ENCODE data around the gene PPT1.
"Not testable (repeated sequence)": the region's sequence is repeated elsewhere in the genome, so short reads cannot be mapped to it uniquely, and the experiment has no call there.

PPT1 gene

DNA sequence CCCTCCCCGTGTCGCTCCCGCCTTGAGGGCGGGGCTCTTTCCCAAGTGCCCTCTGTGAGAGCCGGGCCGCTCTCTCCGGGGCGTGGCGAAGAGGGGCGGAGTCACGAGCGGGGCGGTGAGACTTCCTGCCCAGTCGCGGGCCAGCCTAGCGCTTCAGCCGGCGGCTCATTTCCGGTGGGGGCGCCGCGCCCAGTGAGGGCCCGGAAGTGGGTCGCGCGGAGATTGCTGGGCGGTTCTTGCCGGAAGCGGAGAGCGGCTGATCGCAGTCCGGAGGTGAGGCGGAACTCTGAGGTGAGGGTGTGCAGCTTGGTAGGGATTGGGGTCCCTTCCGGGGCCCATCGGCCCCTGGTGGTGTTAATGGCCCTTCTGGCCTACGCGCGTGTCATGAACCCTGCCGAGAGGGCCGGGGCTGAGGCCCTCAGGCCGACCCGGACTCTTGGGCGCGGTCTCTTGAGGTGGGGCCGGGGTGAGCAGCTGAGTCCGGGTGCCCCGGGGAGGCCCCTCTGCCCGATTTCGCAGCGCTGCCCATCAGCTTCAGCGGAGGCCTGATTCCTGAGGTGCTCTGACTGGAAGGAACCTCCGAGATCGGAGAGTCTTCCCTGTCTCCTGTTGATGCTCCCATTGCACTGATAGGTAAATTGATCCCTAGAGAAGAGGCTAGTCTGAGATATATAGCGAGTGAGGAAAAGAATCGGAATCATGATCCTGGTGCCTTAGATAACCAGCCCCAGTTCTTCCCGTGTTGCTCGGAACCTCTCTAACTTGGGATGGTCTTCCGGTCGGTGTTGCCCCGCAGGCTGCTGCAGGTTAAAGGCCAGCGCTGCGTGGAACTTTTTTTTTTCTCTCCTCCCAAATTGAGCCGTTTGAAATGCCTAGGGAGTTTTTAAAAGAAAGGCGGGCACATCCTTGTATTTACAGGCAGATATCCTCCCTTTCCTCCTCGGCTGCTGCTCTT is 56.3 kb downstream of the PPT1 start, which contains the start of gene CAP1:
TSS of gene CAP1 (plus strand) at position 219 of the 955 bp plus-strand sequence. CDS start 18,618 bp downstream, outside the sequence.
- H3K4me1 ChIP-seq (ENCODE audit: insufficient read depth, low read length) = peaks cover 20% of the 10 kb centered on the region
- H3K9me3 ChIP-seq (ENCODE audit: low read length) = no peaks in the 10 kb centered on the region
- H2AFZ ChIP-seq (ENCODE audit: low read depth, low read length) = peak within 1 kb of the TSS; percentile 80
- peak within 1 kb of the TSS; percentile 80 for H3K4me3 ChIP-seq (ENCODE audit: low read length)
- H3K36me3 ChIP-seq (ENCODE audit: insufficient read depth, low read length) = peaks cover 8% of the 10 kb centered on the region
- H3K27me3 ChIP-seq (ENCODE audit: insufficient read depth, low read length) = no peaks in the 10 kb centered on the region

DNA sequence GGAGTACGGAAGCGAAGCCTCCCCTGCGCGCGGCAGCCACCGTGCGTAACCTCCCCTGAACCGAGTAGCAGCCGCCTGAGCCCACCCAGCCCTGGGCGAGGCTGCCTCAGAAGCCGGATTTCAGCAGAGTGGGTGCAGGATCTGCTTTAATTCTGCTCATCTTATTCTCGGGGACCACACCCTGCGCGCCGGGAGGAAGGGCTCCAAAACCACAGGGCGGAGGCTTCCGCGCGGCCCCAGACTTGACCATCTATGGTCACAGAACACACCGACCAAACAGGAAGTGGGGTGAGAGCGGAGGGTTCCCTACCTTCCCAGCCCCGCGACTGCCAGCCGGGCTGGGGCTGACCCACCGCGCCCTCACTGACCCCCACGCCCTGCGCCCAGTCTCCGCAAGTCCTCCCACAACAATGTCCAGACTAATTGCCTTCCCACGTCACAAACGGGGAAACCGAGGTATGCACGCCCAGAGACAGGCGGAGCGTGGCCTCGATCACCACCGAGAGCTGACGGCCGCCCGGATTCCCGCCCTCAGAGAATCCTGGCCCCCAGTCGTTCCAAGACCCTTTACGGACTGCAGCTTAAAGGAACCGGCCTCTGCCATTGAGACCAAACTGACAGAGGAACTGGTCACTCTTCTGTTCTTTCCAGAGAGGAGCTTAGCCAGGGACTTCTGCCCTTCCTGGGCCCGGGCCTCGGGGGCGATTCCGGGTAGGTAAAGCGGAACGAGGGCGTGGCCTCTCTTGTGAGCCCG is 57.1 kb downstream of the PPT1 start:
- peaks cover 20% of the 10 kb centered on the region for H3K4me1 ChIP-seq (ENCODE audit: insufficient read depth, low read length)
- peaks cover 8% of the 10 kb centered on the region for H3K36me3 ChIP-seq (ENCODE audit: insufficient read depth, low read length)

DNA sequence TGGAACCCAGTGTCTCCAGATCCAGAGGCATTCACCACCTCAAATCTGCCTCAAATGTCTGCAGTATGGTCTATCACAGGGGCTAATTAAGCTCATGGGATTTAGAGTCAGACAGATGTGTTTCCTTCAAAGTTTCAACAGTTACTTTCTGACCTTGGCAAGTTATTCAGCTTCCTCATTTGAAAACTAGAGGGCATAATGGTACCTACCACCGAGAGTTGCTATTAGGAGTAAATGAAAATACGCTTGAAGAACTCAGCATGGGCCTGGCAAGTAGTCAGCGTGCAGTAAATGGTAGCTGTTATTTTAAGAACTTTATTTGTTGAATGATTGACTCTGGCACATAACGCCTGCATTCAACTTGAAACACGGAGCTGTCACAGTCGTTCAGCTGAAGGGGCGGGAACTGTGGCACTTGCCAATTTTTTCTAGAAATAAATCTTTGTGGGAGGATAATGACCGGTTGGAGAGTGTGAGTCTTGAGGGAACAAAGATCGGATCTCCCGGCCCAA is 57.8 kb downstream of the PPT1 start:
- Histone ChIP-seq H3K4me3 (ENCODE audit: low read length) (peak overlapping the region; percentile 80), H2AFZ (ENCODE audit: low read depth, low read length) (peak overlapping the region; percentile 38), H3K36me3 (ENCODE audit: insufficient read depth, low read length) (peaks cover 8% of the 10 kb centered on the region), H3K27me3 (ENCODE audit: insufficient read depth, low read length) (no peaks in the 10 kb centered on the region), H3K9me3 (ENCODE audit: low read length) (no peaks in the 10 kb centered on the region), H3K4me1 (ENCODE audit: insufficient read depth, low read length) (peaks cover 20% of the 10 kb centered on the region)

More for the DNA sequence above, 57.1 kb downstream of the PPT1 start:
- Histone ChIP-seq H2AFZ (ENCODE audit: low read depth, low read length) (peak overlapping the region; percentile 38), H3K4me3 (ENCODE audit: low read length) (peak overlapping the region; percentile 80), H3K27me3 (ENCODE audit: insufficient read depth, low read length) (no peaks in the 10 kb centered on the region), H3K9me3 (ENCODE audit: low read length) (no peaks in the 10 kb centered on the region)

DNA sequence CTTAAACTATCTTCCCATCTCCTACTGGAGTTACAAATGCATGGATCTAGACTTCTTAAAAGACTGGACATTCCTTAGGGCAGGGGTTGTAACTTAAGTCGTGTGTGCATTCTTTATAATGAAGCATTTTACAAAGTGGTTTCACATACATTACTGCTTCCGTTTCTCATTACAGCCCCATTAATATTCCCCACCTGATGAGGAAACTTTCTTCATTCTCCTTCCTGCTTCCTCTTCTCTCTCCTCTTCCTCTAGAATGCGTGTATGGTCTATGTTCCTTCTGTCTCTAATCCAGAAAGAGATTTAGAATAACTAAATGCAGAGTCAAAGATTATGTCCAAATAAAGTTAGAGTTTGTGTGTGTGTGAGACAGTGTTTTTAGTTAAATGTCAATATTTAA is 58.4 kb downstream of the PPT1 start:
- Histone ChIP-seq H2AFZ (ENCODE audit: low read depth, low read length) (no peak overlapping the region), H3K9me3 (ENCODE audit: low read length) (no peaks in the 10 kb centered on the region), H3K4me3 (ENCODE audit: low read length) (no peak overlapping the region), H3K4me1 (ENCODE audit: insufficient read depth, low read length) (peaks cover 20% of the 10 kb centered on the region), H3K27me3 (ENCODE audit: insufficient read depth, low read length) (no peaks in the 10 kb centered on the region), H3K36me3 (ENCODE audit: insufficient read depth, low read length) (peaks cover 8% of the 10 kb centered on the region)

DNA sequence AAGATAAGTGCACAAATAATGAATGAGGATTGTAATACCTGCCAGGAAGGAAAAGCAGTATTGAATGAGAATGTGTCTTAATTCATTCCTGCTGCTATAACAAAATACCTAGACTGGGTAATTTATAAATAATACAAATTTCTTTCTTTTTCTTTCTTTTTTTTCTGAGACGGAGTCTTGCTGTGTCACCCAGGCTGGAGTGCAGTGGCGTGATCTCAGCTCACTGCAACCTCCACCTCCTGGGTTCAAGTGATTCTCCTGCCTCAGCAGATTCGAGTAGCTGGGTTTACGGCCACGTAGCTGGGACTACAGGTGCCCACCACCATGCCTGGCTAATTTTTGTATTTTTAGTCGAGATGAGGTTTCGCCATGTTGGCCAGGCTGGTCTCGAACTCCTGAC is 59.8 kb downstream of the PPT1 start:
- H2AFZ ChIP-seq (ENCODE audit: low read depth, low read length); H3K36me3 ChIP-seq (ENCODE audit: insufficient read depth, low read length); H3K27me3 ChIP-seq (ENCODE audit: insufficient read depth, low read length); H3K9me3 ChIP-seq (ENCODE audit: low read length); H3K4me3 ChIP-seq (ENCODE audit: low read length): not testable (repeated sequence)
- H3K4me1 ChIP-seq (ENCODE audit: insufficient read depth, low read length) = peaks cover 16% of the 10 kb centered on the region

DNA sequence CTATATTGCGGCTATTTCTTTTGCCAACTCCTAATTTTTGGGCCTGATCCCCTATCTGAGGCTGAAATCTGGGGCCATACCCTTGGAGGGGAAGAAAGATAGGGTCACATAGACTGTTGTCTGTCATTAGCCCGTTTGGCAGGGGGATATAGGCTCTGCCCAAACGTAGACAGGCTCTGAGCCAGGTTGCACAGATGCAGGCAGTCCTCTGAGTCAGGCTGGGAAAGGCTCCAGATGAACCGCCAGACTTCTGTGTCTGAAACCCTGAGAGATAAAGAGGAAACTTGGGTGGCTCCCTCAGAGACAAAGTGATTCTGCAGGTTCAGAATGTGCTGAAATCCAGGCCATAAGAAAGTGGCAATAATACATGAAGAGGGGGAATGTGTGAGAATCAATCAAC is 60.5 kb downstream of the PPT1 start:
- H3K9me3 ChIP-seq (ENCODE audit: low read length) = no peaks in the 10 kb centered on the region
- H3K4me3 ChIP-seq (ENCODE audit: low read length) = no peak overlapping the region
- peaks cover 10% of the 10 kb centered on the region for H3K4me1 ChIP-seq (ENCODE audit: insufficient read depth, low read length)
- H3K36me3 ChIP-seq (ENCODE audit: insufficient read depth, low read length) = no peaks in the 10 kb centered on the region
- no peak overlapping the region for H2AFZ ChIP-seq (ENCODE audit: low read depth, low read length)
- no peaks in the 10 kb centered on the region for H3K27me3 ChIP-seq (ENCODE audit: insufficient read depth, low read length)

DNA sequence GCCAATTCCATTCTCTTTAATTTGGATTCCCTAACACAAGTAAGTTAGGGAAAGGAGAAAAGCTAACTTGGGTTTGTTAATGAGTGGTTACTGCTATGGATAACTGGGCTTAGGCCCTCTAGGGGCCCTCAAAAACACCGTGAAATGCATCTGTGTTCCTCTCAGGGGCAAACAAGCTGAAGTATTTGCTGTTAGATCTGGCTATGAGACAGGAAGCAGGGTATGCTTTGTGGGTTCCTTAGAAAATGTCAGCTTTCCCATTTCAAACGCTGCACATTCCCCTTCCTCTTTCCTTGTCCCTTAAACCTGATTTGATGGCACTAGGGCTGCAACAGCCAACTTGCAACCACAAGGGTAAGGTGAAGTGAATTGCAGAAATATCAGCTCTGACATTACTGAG is 62.2 kb downstream of the PPT1 start:
- Histone ChIP-seq H3K4me3 (ENCODE audit: low read length) (no peak overlapping the region), H3K9me3 (ENCODE audit: low read length) (no peaks in the 10 kb centered on the region), H3K36me3 (ENCODE audit: insufficient read depth, low read length) (no peaks in the 10 kb centered on the region), H2AFZ (ENCODE audit: low read depth, low read length) (no peak overlapping the region), H3K4me1 (ENCODE audit: insufficient read depth, low read length) (peaks cover 5% of the 10 kb centered on the region), H3K27me3 (ENCODE audit: insufficient read depth, low read length) (no peaks in the 10 kb centered on the region)

DNA sequence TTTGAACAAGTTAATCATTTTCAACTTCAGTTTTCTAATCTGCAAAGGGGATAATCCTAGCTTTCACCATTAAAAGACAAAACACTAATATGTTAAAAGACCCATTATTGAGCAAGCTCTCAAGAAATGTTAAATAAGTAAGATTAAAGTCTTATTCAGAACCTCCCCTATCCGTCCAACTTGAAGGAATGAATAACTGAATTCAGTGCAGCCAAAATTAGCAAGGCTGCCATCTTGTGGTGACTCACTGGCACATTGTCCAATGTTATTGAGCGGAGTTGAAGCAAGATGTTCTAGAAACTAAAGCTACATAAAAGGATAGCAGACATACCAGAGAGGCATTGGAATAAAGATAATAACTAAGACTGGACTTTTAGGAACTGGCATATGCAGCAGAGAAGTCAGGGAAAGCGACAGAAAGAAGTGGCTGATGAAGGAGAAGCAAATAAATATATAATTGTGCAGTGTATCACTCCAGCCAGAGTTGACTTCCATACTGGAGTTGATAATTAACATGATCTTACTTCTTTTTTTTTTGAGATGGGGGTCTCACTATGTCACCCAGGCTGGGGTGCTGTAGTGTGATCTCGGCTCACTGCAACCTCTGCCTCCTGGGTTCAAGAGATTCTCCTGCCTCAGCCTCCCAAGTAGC is 64.7 kb downstream of the PPT1 start:
- no peaks in the 10 kb centered on the region for H3K9me3 ChIP-seq (ENCODE audit: low read length)
- no peak overlapping the region for H2AFZ ChIP-seq (ENCODE audit: low read depth, low read length)
- no peaks in the 10 kb centered on the region for H3K36me3 ChIP-seq (ENCODE audit: insufficient read depth, low read length)
- H3K27me3 ChIP-seq (ENCODE audit: insufficient read depth, low read length) = no peaks in the 10 kb centered on the region
- H3K4me1 ChIP-seq (ENCODE audit: insufficient read depth, low read length) = no peaks in the 10 kb centered on the region
- H3K4me3 ChIP-seq (ENCODE audit: low read length) = no peak overlapping the region

DNA sequence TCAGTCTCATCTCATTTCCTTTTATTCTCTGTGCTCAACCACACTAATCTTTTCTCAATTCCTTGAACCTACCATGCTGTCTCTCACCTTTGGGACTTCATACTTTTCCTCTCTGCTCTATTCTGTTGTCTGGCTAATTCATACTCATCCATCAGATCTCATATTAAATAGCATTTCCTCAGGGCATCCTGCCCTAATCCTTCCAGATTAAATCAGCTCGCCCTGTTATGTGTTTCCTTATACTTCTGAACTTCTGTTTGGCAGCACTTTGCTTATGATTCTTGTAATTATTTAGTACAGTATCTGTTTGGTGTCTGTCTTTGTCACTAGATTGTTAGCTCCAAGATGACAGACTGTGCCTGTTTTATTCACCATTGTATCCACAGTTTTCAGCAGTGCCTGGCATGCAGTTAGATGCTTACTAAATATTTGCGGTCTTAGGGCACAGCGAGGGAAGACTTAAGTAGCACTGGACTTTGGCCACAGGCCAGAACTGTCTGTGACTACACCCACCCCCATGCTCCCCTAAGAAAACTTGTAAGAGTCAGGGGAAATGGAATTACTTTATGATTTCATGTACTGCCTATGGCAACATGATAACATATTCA is 66.4 kb downstream of the PPT1 start:
- no peak overlapping the region for H2AFZ ChIP-seq (ENCODE audit: low read depth, low read length)
- no peaks in the 10 kb centered on the region for H3K9me3 ChIP-seq (ENCODE audit: low read length)
- H3K4me3 ChIP-seq (ENCODE audit: low read length) = no peak overlapping the region
- H3K36me3 ChIP-seq (ENCODE audit: insufficient read depth, low read length) = no peaks in the 10 kb centered on the region
- H3K27me3 ChIP-seq (ENCODE audit: insufficient read depth, low read length) = no peaks in the 10 kb centered on the region
- no peaks in the 10 kb centered on the region for H3K4me1 ChIP-seq (ENCODE audit: insufficient read depth, low read length)

DNA sequence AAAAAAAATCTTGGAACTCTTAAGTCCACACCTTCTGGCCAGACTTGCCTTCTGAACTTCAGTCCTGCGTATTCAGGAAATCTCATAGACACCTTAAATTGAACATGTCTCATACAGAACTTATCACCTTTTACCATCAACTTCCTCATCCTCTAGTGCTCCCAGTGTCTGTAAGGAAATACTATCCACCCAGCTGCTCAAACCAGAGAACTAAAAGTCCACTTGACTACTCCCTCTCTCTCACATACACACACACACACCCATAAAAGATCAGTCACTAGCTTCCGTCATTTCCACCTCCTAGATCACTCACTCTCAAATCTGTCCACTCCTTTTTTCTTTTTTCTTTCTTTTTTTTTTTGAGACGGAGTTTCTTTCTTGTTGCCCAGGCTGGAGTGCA is 67.4 kb downstream of the PPT1 start:
- Histone ChIP-seq H2AFZ (ENCODE audit: low read depth, low read length) (no peak overlapping the region), H3K4me1 (ENCODE audit: insufficient read depth, low read length) (no peaks in the 10 kb centered on the region), H3K27me3 (ENCODE audit: insufficient read depth, low read length) (no peaks in the 10 kb centered on the region), H3K36me3 (ENCODE audit: insufficient read depth, low read length) (no peaks in the 10 kb centered on the region), H3K9me3 (ENCODE audit: low read length) (no peaks in the 10 kb centered on the region), H3K4me3 (ENCODE audit: low read length) (no peak overlapping the region)

DNA sequence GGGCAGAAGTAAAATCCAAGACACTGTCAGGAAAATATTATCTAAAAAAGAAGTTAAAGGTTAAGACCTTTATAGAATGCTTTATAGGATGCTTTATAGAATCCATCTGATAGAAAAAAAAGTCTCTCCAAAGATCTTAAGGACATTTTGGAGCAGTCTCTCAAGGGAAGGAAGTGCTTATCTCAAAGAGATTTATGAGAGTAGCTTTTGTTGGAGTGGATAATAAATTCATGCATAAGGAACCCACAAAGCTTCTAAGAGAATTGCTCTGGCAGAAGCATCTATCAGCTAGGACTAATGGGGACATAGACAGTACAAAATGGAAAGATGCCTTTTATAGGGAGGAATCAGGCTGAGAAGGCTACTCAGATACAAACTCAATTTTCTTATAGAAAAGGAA is 69.4 kb downstream of the PPT1 start:
- no peak overlapping the region for H2AFZ ChIP-seq (ENCODE audit: low read depth, low read length)
- H3K4me3 ChIP-seq (ENCODE audit: low read length) = no peak overlapping the region
- no peaks in the 10 kb centered on the region for H3K36me3 ChIP-seq (ENCODE audit: insufficient read depth, low read length)
- peaks cover 5% of the 10 kb centered on the region for H3K9me3 ChIP-seq (ENCODE audit: low read length)
- H3K4me1 ChIP-seq (ENCODE audit: insufficient read depth, low read length) = no peaks in the 10 kb centered on the region
- no peaks in the 10 kb centered on the region for H3K27me3 ChIP-seq (ENCODE audit: insufficient read depth, low read length)

DNA sequence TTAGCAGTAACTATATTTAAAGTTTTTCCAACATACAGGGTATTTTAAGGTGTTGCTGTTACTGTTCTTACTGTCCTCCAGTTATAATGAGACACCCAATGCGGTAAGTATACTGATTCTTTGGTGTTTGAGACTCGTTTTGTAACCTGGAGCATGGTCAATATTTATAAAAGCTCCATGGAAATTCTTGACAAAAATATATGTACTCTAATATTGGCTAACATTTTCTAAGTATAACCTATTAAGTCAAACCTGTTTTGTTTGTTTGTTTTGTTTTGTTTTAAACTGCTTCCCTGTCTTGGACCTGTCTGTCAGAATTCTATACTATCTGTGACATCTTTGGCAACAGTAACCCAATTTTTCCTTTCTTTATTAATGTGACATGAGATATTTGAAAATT is 72.4 kb downstream of the PPT1 start:
- peaks cover 5% of the 10 kb centered on the region for H3K9me3 ChIP-seq (ENCODE audit: low read length)
- H3K4me3 ChIP-seq (ENCODE audit: low read length) = no peak overlapping the region
- no peak overlapping the region for H2AFZ ChIP-seq (ENCODE audit: low read depth, low read length)
- H3K27me3 ChIP-seq (ENCODE audit: insufficient read depth, low read length) = no peaks in the 10 kb centered on the region
- no peaks in the 10 kb centered on the region for H3K36me3 ChIP-seq (ENCODE audit: insufficient read depth, low read length)
- no peaks in the 10 kb centered on the region for H3K4me1 ChIP-seq (ENCODE audit: insufficient read depth, low read length)
